ENCODE data around the gene SPDYC.

SPDYC gene

GRCh38 chr11:65208785-65209710 is 39.0 kb downstream of the SPDYC start:
- no peak for DNase-seq

- DNase-seq = no peak
Measured at GRCh38 chr11:65209711-65210360, 39.8 kb downstream of the SPDYC start.

GRCh38 chr11:65210361-65210731 is 40.3 kb downstream of the SPDYC start:
- DNase-seq = no peak

GRCh38 chr11:65210748-65211147 is 40.7 kb downstream of the SPDYC start:
- DNase-seq = no peak

GRCh38 chr11:65211293-65212105 is 41.5 kb downstream of the SPDYC start:
- no peak for DNase-seq

- DNase-seq = no peak
Measured at GRCh38 chr11:65212226-65212801, 42.3 kb downstream of the SPDYC start.

GRCh38 chr11:65213322-65214211 is 43.5 kb downstream of the SPDYC start:
- DNase-seq = no peak

- DNase-seq = no peak
Measured at GRCh38 chr11:65214212-65214845, 44.3 kb downstream of the SPDYC start.

- no peak for DNase-seq
Measured at GRCh38 chr11:65215441-65216076, 45.5 kb downstream of the SPDYC start.

- no peak for DNase-seq
Measured at GRCh38 chr11:65216830-65217229, 46.8 kb downstream of the SPDYC start.

GRCh38 chr11:65217441-65218423 is 47.7 kb downstream of the SPDYC start:
- DNase-seq = no peak

GRCh38 chr11:65218446-65218845 is 48.4 kb downstream of the SPDYC start:
- no peak for DNase-seq

- no peak for DNase-seq
Measured at GRCh38 chr11:65219930-65220213, 49.8 kb downstream of the SPDYC start.

GRCh38 chr11:65221026-65221425 is 51.0 kb downstream of the SPDYC start:
- DNase-seq = no peak
